HL-60 (cell line): Measurements from ENCODE around the gene TBL1X.

ENCODE experiments used
- DNase-seq, 2 experiments: peaks; one replicate each; pipeline ENCODE4 v3.0.0-alpha.2; 2010 to 2020; ENCODE audit warnings: low read depth in 1 of 2, low spot score in 1 of 2
- H3K27ac ChIP-seq: fragments of 250-450 bp; sonication (Bioruptor Pico); replicated peaks from 2 replicates; pipeline ENCODE4 v1.5.1; 2020; ENCODE audit warnings: mild to moderate bottlenecking, moderate library complexity
- H3K27me3 ChIP-seq: fragments of 250-450 bp; sonication (Bioruptor Pico); 2 replicates; pipeline ENCODE4 v1.5.1; 2021; ENCODE audit warnings: mild to moderate bottlenecking, moderate library complexity; ENCODE audit not compliant: insufficient read depth, poor library complexity, severe bottlenecking
- H3K4me3 ChIP-seq: replicated peaks from 2 replicates; pipeline ENCODE4 v1.5.1; 2011; ENCODE audit warnings: mild to moderate bottlenecking, control low read depth, low read length; ENCODE audit not compliant: insufficient read depth
- CTCF ChIP-seq: IDR thresholded peaks from one replicate; pipeline ENCODE4 v1.5.1; 2011; ENCODE audit warnings: low read length, control low read depth, inconsistent platforms; ENCODE audit not compliant: insufficient read depth
- GABPA ChIP-seq: IDR thresholded peaks from 2 replicates; pipeline ENCODE4 v1.6.1; 2012; ENCODE audit warnings: low read depth
- POLR2AphosphoS5 ChIP-seq: IDR thresholded peaks from 2 replicates; pipeline ENCODE4 v1.6.1; 2012; ENCODE audit warnings: low read depth
- REST ChIP-seq: IDR thresholded peaks from 2 replicates; pipeline ENCODE4 v1.6.1; 2012; ENCODE audit warnings: low read depth; ENCODE audit not compliant: insufficient replicate concordance
- SPI1 ChIP-seq: IDR thresholded peaks from 2 replicates; pipeline ENCODE4 v1.6.1; 2012; ENCODE audit warnings: low read depth, mild to moderate bottlenecking, borderline replicate concordance

Gene TBL1X

GRCh38 chrX:9671998-9672397 lies 207.1 kb downstream of the TBL1X start:
- Histone ChIP-seq H3K27ac (no peak overlapping the region), H3K27me3 (no peaks in the 10 kb centered on the region), H3K4me3 (no peak overlapping the region)
- no peak for TF ChIP-seq CTCF
- no peak for TF ChIP-seq POLR2AphosphoS5
- TF ChIP-seq REST: no peak
- TF ChIP-seq GABPA: no peak
- TF ChIP-seq SPI1: no peak
- no peak for DNase-seq

GRCh38 chrX:9676306-9676705 lies 211.4 kb downstream of the TBL1X start:
- no peak overlapping the region for H3K27ac ChIP-seq

GRCh38 chrX:9676738-9677097 lies 211.9 kb downstream of the TBL1X start:
- TF ChIP-seq POLR2AphosphoS5 (no peak), SPI1 (no peak), REST (no peak), GABPA (no peak), CTCF (no peak)
- no peak overlapping the region for H3K4me3 ChIP-seq
- H3K27ac ChIP-seq: no peak overlapping the region
- no peaks in the 10 kb centered on the region for H3K27me3 ChIP-seq
- DNase-seq: no peak

More at GRCh38 chrX:9676306-9676705, 211.4 kb downstream of the TBL1X start:
- Histone ChIP-seq H3K4me3 (no peak overlapping the region), H3K27me3 (no peaks in the 10 kb centered on the region)
- TF ChIP-seq POLR2AphosphoS5 (no peak), CTCF (no peak), SPI1 (no peak), REST (no peak), GABPA (no peak)
- no peak for DNase-seq
